NCI-H2196 treated with DMSO at 0.1 percent for 48 hours (cell line): ENCODE measurements around the gene SPAG16.
"Not testable (repeated sequence)": the region's sequence is repeated elsewhere in the genome, so short reads cannot be mapped to it uniquely, and the experiment has no call there.

Source experiments
- DNase-seq: peaks from one replicate; lab custom pipeline; 2025; ENCODE audit not compliant: unreplicated experiment; lab: John Stamatoyannopoulos, UW

Gene SPAG16

DNA sequence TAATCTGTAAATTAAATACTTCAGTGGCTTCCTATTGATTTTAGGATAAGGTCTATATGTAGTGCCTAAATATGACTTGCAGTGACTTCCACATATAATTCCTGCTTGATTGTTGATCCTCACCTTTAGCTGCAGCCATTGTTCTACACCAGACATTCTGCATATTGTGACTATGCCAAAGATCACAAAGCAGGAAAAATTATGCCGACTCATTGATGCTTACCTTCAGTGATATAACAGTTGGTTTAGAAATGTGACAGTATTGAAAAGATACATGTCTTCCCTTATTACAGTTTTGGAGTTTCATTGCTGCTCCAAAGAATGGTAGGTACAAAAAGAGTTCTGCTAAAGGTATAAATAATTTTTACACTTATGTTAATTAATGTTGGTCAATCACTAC, 12.3 kb upstream of the SPAG16 start:
- no peak for DNase-seq

DNA sequence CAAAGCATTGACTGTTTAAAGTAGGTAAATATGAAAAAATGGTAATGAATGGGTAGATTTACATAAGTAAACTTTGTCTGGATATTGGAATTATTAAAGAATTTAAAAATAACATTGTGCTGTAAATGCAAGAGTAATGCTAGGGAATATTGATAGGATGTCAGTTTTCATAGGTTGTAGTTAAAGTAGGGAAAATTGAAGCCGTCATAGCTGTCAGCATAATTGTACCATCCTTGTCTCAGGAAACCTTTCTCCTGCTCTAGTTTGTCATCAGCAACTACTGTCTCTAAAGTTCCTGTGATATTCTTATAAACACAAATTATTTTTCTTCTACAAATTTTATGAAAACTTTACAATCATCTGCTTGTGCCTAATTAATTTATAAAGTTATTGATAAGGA, 10.1 kb upstream of the SPAG16 start:
- no peak for DNase-seq

DNA sequence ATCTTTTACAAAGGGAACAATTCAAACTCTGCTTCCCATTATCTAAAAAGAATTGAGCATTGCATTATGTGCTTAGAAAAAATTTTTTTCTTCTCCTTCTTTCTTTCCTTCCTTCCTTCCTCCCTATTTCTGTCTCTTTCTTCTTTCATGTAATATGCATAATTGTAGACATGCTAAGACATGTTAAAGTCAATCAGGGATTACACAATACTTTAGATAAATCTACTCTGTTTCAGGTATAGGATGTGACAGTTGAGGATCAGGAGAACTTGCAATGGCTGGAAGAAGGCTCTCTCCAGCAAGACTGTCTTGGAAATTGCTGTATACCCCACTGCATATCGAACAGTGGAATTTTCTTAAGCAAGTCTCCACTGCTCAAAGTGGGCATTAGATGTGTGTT, 9.0 kb upstream of the SPAG16 start:
- no peak for DNase-seq

DNA sequence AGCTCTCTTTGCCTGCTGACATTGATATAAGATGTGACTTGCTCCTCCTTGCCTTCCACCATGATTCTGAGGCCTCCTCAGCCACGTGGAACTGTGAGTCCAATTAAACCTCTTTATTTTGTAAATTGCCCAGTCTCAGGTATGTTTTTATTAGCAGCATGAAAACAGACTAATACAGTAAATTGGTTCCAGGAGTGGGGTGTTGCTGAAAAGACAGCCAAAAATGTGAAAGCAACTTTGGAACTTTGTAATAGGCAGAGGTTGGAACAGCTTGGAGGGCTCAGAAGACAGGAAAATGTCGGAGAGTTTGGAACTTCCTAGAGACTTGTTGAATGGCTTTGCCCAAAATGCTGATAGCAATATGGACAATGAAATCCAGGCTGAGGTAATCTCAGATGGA, 7.1 kb upstream of the SPAG16 start:
- not testable (repeated sequence) for DNase-seq

DNA sequence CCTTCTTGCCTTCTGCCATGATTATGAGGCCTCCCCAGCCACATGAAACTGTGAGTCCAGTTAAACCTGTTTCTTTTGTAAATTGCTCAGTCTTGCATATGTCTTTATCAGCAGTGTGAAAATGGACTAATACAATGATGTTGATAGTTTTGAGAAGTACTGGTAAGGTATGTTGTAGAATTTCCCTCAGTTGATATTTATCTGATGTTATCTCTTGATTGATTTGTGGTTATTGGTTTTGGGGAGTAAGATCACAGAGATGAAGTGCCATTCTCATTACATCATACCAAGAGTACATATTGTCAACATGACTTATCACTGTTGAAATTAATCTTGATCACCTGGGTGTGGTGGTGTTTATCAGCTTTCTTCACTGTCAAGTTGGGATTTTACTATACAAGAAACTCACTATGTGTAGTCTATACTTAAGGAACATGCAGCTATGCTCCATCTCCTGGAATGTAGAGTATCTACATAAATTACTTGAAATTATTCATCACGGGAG, 5.1 kb upstream of the SPAG16 start:
- no peak for DNase-seq

DNA sequence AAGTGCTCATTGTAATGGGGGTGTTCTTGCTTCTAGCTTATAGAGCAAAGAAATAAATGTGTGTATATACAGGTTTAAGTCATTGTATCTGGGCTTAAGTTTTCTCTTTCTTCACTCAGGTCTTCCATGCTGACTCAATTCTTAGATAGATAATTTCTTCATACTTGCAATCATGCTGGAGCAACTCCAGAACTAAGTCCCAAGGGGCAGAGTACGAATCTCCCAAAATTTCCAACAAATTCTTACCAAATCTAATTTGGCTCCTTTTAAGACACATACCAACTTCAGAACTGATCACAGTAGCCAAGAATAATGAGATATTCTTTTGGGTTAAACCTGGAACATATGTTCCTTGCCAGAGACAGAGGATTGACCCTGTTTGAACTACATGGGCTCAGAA, 4.3 kb upstream of the SPAG16 start:
- no peak for DNase-seq

DNA sequence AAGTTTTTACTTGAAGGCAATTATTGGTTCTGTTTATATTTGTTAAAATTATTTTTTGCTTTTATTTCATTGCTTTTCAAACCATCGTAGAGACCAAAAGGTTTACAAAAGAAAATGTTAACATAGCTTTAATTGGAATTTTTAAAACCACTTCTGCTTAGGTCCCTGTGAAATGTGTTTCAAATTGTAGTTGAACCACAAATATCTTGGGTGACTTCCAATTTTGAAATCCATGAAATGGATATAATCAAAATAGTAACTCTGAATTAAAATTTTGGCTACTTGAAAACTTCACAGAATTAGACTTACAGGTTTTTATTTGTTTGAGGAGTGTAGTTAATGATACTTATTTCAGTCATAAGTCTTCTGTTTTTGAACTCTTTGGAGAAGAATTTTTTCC, 3.1 kb upstream of the SPAG16 start:
- DNase-seq = no peak

DNA sequence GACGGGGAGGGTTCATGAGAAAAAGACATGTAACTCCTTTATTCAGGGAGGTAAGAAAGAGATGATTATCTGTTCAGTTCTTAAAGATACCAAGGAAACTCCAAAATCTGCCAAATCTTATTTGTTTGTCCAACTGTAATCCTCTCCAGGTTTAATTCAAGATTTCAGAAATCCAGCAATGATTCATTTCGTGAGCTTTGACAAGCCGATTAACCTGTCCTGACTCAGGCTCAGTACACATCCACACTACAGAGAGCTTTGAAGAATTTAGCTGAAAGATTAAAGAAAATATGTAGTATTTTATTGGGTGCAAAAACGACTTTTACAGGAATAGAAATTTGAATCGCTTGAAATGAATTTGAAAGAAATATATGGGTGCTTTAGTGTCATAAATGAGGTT, 1.1 kb downstream of the SPAG16 start:
- no peak for DNase-seq

DNA sequence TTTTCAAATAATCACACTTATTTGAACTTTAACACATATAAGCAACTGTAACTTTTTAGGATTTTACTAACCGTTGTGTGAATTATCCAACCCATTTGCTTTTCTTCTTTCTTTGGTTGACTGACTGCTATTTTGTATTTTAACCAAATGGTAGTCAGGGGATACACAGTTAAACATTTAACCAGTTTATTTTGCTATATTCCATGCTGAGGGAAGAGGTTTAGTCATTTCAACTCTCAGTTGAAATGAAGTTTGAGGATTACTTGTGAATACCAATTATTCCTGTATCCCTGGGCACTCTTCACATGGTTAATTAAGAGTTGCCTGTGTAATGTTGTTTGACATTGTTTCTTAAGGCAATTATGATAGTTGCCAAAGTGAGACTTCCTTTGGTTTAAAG, 1.9 kb downstream of the SPAG16 start:
- DNase-seq = no peak

DNA sequence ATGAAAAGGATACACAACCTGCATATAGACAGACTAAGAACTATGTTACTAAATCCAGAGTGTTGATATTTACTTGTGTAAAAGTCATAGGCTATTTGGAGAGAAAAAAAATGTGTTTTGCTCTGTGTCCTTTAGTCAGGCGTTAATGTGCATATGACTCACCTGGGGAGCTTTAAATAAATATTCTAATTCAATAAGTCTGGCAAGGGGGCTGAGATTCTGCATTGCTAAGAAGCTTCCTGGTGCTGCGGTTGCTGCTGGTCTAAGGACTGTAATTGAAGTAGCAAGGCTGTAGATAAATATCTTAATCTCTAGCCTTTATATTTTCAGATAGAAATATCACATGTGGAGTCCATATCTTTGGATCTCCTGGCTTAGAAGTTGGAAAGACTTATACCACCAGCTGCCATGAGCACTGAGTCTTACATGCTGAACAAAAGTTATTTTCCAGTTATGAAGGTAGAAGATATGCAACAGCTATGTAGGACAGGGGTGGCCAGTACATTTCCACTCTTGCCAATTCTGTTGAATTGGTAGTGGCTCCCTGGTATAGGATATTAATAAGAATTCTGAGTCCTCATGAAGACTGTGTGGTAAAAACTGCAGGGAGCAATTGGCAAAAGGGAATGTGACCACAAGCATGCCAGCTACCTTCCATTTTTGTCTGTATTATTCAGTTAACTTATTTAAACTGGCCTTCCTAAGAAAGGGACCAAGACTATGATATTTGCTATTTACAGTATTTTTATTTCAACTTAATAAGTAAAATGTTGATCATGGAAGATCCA, 4.8 kb downstream of the SPAG16 start:
- no peak for DNase-seq

DNA sequence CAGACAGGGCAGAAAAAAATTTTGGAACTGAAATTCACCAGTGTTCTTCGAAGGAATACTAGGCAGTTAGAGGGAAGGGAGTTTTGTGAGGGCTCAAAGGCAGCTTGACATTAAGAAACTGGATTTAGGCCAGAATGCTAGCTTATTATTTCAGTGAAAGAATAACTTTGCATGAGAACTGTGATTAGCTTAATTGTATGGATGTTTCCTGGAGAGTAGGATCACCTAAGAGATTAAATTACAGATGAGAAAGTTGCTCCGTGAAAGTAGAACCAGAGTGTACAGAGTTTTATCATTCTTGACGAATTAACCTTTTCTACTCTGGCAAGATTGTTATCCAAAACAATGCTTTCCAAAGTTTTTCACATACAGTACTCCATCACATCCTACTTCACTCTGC, 6.2 kb downstream of the SPAG16 start:
- DNase-seq = no peak

DNA sequence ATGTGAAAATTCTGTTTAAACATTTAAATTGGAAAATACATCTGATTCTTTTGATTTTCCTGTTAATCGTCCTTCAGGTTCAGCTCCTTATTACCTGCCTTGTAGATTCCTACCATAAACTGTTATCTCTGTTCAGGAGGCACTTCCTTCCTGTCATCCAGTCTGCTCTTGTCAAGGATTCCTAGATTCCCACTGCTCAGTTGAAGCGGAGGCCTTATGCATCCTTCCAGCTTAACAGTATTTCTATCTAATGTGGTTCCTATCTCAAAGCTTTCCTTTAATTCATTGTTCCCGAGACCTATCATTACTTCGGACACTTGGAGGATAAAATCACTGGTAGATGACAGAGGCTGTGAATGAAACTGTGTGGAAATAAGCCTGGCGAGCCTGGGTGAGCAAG, 12.0 kb downstream of the SPAG16 start:
- no peak for DNase-seq

DNA sequence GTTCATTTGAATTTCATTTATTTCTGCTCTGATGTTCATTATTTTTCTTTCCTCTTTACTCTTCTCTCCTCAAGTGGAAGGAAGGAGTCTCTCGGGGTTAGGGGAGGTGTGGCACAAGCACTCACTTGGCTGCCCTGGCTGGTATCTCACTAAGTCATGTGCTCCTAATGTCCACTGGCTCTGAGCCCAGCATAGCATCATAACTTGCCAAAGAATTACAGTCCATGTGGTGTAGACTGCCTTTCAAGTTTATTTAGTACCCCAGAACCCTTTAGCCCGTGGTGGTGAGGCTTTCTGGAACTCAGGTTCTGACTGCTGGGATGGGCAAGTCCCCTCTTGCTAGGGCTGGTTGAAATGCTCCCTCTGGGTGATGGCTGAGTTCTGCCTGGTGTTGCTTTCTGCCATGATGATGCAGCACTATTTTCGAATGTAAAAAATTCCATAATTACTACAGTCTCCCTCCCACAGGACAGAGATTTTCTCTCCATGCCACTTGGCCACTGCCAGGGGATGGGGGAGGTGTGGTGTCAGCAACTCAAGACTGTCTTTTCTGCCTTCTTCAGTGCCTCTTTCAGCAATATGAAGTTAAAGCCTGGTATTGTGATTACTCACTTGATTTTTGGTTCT, 22.2 kb downstream of the SPAG16 start:
- DNase-seq = peak; percentile 6

DNA sequence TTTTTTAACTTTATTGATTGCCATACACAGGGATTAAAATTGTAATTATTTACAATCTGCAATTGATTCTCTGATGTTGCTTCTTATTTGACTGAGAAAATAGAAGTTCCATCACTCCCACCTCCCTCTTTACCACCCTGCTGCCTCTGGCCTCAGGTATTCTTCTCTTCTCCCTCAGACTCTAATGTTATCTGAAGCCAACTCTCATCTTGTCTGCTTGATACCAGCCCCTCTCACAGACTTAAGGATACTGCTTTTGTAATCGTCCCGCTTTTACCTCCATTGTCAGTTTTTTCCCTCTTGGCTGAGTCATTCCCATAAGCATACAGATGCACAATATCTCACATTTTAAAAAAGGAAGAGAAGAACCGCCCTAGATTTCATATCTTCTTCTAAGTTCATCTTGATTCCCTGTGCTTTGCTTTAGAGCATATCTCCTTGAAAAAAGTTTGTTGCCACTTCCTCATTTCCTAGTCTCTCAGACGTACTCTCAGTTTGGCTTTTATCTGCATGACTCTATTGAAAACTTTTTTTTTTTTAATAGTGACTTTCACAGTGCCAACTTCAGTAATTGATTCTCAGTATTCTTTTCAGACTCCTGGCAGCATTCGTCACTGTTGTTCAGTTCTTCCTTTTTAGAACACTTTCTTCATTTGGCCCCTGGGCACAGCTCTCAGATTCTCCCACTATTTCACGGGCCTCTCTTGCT, 31.1 kb downstream of the SPAG16 start:
- DNase-seq = no peak

DNA sequence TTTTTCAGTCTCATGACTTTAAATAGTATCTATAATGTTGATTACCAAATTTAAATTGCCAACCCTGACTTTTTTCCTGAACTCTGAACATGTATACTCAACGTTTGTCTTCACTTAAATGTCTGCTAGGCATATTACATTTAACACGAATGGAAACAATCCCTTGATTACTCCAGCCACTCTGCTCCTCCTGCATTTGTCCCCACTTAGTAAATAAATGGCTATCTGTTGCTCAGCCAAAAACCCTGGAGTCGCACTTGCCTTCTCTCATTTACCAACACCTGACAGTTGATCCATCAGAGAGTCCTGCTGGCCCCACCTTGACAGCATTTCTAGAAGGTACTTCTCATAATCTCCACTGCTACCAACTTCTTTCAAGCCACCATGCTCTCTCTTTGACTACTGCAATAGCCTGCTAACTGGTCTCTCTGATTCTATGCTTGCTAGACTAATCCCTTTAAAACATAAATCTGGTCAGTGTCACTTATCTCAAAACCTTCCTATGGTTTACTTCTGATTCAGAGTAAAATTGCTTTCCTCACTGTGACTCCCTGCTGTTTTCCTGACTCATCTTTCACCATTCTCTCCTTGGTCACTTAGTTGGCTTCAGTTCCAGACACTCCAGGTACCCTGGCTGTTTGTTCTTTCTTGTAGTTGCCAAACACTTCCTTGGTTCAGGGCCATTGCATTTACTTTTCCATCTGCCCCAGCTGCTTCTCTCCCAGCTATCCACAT, 31.9 kb downstream of the SPAG16 start:
- DNase-seq = peak; percentile 38

DNA sequence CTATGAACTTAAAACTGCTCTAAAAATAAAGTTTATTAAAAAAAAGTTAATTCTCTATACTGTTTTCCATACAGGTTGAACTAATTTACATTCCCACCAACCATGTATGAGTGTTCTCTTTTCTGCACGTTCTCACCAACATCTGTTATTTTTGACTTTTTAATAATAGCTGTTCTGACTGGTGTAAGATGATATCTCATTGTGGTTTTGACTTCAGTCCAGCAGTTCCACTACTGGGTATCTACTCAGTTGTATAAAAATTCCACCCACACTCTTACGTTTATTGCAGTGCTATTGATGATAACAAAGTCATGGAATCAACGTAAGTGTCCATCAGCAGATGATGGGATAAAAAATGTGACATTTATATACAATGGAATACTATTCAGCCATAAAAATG, 33.7 kb downstream of the SPAG16 start:
- DNase-seq = no peak

DNA sequence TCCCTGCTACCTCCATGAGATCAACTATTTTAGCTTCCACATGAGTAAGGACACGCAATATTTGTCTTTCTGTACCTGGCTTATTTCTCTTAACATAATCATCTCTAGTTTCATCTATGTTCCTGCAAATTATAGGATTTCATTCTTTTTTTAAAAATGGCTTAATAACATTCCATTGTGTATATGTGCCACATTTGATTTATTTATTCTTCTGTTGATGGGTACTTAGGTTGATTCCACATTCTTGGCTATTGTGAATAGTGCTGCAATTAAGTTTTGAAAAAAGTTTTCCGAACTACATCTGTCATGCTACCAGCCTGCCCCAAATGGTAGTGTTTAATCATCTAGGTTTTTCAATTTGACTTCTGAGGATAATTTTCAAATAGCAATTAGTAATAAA, 36.3 kb downstream of the SPAG16 start:
- DNase-seq = no peak

DNA sequence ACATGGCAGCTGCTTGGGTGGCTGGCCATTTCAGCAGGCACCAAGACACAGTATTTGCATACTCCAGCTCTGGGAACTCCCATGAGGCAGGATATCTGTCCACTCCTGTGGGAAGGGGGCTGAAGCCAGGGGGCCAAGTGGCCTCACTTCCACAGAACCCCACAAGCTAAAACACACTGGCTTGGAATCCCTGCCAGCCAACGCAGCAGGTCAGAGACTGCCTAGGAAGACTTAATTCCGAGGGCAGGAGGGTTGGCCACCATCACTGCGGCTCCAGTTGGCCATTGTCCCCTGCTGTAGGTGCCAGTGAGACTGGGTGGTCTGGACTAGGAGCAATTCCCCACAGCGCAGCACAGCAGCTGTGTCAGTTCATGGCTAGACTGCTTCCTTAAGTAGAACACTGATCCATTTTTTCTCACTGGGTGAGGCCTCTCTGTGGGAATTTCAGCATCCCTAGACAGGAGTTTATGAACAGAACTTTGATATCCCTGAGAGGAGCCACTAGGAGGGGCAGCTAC, 52.0 kb downstream of the SPAG16 start:
- DNase-seq = no peak

DNA sequence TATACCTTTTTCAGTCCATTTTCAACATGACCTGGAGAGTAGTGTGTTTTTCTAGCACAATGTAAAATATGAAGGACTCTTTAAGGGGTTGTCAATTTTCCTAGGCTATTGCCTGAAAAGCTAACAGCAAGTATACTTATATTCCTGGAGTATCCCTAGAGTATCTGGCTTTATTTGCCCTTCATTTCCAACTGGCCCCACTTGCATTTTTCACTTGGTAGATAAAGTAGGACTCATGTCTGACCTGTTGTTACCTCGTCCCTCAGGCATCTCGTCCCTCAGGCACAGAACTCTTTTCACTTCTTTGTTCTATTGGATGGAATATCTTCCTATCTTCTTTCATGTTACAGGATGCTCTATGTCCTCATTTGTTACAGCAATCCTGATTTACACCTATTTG, 69.2 kb downstream of the SPAG16 start:
- DNase-seq = no peak

DNA sequence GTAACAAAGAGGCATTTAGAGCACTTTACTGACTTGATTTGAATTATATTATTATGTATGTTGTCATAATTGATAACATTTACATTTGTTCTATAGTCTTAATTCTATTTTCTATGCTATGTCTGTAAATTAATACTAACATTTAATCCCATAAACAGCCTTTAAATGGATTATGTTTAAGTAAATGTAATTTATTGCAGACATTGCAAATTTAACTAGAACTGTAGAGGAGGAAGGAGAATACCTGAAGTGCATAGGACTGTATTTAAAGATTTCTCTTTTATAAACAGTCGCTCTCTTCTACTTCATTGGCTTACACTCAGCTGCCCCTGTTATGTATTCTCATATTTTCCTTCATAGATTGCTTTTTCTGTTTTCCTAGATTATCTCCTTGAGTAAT, 92.4 kb downstream of the SPAG16 start:
- no peak for DNase-seq

DNA sequence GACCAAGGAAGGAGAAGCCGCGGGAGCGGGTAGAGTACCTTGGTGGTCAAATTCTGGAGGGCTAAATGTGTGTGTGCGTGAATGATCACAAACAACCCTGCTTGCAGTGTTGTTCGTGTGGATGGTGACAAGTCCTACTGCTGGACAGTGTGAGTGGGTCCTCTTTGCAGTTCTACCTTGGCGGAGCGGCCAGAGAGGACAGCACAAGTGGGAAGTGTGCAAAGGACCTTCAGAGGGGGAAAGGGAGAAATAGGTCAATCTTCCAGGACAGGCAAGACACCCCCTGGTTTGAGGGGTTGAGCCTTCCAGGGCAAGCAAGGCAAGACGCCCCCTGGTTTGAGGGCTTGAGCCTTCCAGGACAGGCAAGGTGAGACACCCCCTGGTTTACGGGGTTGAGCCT, 122.8 kb downstream of the SPAG16 start:
- not testable (repeated sequence) for DNase-seq
